Duodenal mucosa (tissue), 2 donors: Measurements from ENCODE around the gene SH3RF3.

Experiments
- H3K27ac ChIP-seq: one replicate; pipeline ENCODE4 v1.7.0; 2013; ENCODE audit warnings: low read depth, low read length
- H3K27me3 ChIP-seq, 2 donors: one replicate each; pipeline ENCODE4 v1.7.0; 2013; ENCODE audit warnings: low read length in 2 of 2, control low read depth in 1 of 2; ENCODE audit not compliant: insufficient read depth in 2 of 2, control insufficient read depth in 1 of 2
- H3K36me3 ChIP-seq, 2 donors: one replicate each; pipeline ENCODE4 v1.7.0; 2013; ENCODE audit warnings: low read length in 2 of 2, control low read depth in 1 of 2; ENCODE audit not compliant: insufficient read depth in 2 of 2, control insufficient read depth in 1 of 2
- H3K4me1 ChIP-seq, 2 donors: one replicate each; pipeline ENCODE4 v1.7.0; 2013; ENCODE audit warnings: low read length in 2 of 2, control low read depth in 1 of 2; ENCODE audit not compliant: insufficient read depth in 2 of 2, control insufficient read depth in 1 of 2
- H3K4me3 ChIP-seq, 2 donors: one replicate each; pipeline ENCODE4 v1.7.0; 2013; ENCODE audit warnings: low read length in 2 of 2, low read depth in 1 of 2
- H3K9ac ChIP-seq, 2 donors: one replicate each; pipeline ENCODE4 v1.7.0; 2013; ENCODE audit warnings: low read length in 2 of 2, low read depth in 1 of 2
- H3K9me3 ChIP-seq, 2 donors: one replicate each; pipeline ENCODE4 v1.7.0; 2013; ENCODE audit warnings: low read length in 2 of 2, control low read depth in 1 of 2; ENCODE audit not compliant: control insufficient read depth in 1 of 2

SH3RF3 gene

DNA sequence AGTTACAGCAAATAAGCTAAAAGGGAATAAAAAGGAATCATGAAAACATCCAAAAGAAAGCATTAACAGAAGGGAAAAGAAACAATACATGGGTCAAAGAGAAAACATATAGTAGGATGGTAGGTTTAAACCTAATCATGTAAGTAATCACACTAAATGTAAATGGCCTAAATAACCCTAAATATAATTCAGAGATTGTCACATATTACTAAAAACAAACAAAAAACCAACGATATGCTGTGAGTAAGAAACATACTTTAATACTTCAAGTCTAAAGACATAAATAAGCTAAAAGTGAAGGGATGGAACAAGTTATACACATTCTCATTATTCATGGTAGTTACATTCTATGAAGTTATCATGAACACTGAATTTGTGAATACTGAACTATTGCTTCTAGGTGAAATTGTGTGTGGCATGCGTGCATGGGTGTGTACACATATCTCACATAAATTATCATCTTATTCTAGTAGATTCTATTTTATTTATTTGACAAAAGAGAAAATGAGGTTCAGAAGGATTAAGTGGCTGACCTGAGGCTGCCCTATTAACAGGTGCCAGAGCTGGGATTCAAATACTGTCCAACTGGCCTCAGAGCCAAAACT is 313.8 kb downstream of the SH3RF3 start:
- Histone ChIP-seq H3K9ac (no peak overlapping the region), H3K36me3 (no peaks in the 10 kb centered on the region), H3K27ac (no peak overlapping the region), H3K9me3 (peaks cover 6 to 12% of the 10 kb centered on the region in 2 donors), H3K4me3 (no peak overlapping the region), H3K27me3 (no peaks in the 10 kb centered on the region), H3K4me1 (no peaks in the 10 kb centered on the region)

DNA sequence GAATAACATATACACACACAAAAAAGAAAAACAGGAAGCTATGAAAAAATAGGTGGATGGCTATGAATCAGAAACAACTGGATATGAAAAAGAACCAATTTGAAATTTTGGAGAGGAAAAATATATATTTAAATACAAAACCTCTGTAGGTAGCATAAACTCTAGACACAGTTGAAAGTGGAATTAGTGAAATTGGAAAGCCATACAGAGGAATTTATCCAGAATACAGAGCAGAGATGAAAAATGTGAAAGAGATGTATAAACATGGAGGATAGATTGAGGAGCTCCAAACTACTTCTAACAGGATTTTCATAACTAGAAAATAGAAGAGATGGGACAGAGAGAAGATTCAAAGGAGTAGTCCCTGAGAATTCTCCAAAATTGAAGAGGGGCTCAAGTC is 315.9 kb downstream of the SH3RF3 start:
- no peak overlapping the region for H3K27ac ChIP-seq
- no peaks in the 10 kb centered on the region for H3K4me1 ChIP-seq
- no peak overlapping the region for H3K4me3 ChIP-seq
- no peaks in the 10 kb centered on the region for H3K27me3 ChIP-seq
- peaks cover 6 to 12% of the 10 kb centered on the region in 2 donors for H3K9me3 ChIP-seq
- H3K36me3 ChIP-seq, result no peaks in the 10 kb centered on the region
- H3K9ac ChIP-seq, result no peak overlapping the region

DNA sequence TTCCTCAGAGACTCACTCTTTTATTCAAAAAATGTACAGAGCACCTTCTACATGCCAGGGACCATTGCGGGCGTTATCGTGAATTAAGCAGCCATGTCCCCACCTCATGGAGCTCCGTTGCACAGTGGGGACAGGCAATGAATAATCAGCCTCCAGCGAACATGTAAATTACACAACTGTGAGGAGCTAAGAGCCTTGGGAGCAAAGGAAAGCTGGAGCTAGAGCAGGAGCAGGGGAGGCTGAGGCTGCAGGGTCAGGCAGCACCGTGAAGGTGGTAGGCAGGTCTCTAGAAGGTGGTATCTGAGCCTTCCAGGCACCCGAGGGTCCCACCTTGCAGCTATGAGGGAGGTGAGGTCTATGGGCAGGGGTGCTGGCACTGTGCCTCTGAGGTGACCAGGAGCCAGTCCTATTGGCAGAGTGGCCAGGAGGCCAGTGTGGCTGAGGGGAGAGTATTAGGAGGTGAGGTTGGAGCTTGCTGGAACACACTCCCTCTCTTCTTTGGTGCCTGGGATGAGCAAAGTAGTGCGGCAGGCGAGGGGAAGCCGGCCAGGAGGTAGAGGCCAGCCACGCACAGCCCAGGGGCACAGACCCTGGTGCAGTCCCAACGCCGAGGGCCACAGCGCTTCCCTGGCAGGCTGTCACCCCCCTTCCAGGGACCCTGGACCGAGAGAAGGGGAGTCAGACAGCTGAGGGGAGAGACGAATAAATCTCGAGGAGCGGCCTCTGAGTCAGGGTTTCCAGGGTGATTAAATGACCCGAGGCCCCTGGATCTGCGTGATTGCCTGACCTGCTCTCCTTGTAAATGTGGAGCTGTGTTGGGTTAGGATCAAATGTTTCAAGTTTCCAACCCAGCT is 317.5 kb downstream of the SH3RF3 start:
- H3K9me3 ChIP-seq, result peaks cover 6 to 10% of the 10 kb centered on the region in 2 donors
- H3K36me3 ChIP-seq, result no peaks in the 10 kb centered on the region
- H3K27me3 ChIP-seq, result no peaks in the 10 kb centered on the region
- no peak overlapping the region for H3K9ac ChIP-seq
- H3K4me1 ChIP-seq, result no peaks in the 10 kb centered on the region
- no peak overlapping the region for H3K4me3 ChIP-seq
- H3K27ac ChIP-seq, result no peak overlapping the region

DNA sequence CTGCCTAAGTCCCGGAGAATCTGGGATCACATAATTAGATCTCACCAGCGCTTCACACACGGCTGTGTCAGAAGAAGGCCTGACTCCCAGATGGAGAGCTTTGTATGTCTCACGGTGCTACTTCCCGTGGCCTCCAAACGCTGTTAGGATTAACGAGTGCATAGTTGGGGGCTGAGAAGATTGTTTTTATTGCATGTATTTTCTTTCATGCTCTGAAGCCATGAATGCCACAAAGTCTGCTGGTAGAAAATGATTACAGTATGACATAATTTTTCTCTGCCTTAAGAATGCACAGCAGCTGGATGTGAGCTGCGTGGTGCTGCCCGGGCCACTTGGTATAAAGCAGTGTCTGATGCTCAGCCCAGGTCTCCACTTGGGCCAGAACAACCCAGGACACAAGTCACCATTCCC is 318.3 kb downstream of the SH3RF3 start:
- no peaks in the 10 kb centered on the region for H3K4me1 ChIP-seq
- H3K9me3 ChIP-seq, result peaks cover 6 to 9% of the 10 kb centered on the region in 2 donors
- no peak overlapping the region for H3K4me3 ChIP-seq
- no peak overlapping the region for H3K27ac ChIP-seq
- H3K9ac ChIP-seq, result no peak overlapping the region
- no peaks in the 10 kb centered on the region for H3K36me3 ChIP-seq
- H3K27me3 ChIP-seq, result no peaks in the 10 kb centered on the region

DNA sequence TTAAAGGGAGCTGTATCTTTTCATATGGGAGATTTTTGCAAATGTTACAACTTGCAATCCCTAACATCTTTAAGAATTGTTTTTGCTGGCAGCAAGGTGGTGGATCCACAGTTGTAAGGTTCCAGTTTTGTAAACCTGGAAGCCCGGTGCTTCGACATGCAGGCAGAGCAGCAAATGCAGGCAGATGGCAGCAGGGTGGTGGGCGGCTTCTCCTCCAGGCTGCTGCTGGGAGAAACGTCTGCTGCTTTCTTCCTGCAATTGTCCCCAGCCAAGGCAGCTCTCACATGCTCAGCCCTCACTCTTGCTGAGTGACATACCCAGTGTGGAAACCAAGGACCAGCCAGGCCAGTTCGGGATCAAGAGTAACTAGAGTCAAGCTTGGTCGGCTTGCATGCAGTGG is 318.8 kb downstream of the SH3RF3 start:
- Histone ChIP-seq H3K9ac (no peak overlapping the region), H3K4me3 (no peak overlapping the region)

DNA sequence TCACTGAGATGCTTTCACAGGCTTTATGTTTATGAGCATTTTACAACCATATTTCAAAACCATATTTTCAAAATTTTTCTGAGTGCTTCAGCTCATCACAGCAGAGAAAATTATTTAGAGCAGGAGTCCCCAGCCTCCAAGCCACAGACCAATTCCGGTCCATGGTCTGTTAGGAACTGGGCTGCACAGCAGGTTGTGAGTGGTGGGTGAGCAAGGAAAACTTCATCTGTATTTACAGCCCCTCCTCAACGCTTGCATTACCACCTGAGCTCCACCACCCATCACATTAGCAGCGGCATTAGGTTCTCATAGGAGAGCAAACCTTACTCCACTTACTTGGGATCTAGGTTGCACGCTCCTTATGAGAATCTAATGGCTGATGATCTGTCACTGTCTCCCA is 319.2 kb downstream of the SH3RF3 start:
- no peaks in the 10 kb centered on the region for H3K36me3 ChIP-seq
- peaks cover under 1% of the 10 kb centered on the region in 2 donors for H3K9me3 ChIP-seq
- no peak overlapping the region for H3K4me3 ChIP-seq
- H3K27me3 ChIP-seq, result no peaks in the 10 kb centered on the region
- no peak overlapping the region for H3K9ac ChIP-seq
- no peaks in the 10 kb centered on the region for H3K4me1 ChIP-seq
- H3K27ac ChIP-seq, result no peak overlapping the region

More for the DNA sequence above, 318.8 kb downstream of the SH3RF3 start:
- Histone ChIP-seq H3K36me3 (no peaks in the 10 kb centered on the region), H3K4me1 (no peaks in the 10 kb centered on the region), H3K27ac (no peak overlapping the region), H3K27me3 (no peaks in the 10 kb centered on the region), H3K9me3 (peaks cover 5% of the 10 kb centered on the region in 2 donors)

DNA sequence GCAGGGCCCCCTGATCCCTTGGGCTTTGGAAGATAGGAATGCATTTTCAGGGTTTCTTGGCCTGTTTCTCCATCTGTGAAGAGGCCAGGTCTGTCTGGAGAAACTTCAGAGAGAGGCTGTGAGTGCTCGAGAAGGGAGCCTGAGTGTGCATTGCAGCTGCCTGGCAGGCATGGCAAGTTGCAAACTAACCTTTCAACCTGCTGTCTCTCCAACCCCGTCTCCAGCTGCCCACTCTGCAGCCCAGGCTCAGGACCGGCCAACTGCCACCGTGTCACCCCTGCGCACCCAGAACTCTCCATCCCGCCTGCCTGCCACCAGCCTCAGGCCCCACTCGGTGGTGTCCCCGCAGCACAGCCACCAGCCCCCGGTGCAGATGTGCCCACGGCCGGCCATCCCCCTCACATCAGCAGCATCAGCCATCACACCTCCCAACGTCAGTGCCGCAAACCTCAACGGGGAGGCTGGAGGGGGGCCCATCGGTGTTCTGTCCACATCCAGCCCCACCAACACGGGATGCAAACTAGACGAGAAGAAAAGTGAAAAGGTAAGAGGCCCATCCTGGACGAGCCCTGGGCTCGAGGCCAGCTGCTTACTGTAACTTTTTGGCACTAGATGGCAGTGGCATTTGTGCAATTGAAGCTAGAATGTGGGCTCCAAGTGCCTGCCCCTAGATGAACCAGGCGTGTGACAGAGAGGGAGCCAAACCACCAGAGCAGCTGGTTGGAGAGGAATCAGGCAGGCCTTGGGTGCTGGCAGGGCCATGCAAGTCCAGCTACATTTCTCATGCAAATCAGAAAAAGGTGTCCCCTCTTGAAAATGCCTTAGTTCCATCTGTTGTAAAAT is 320.2 kb downstream of the SH3RF3 start:
- Histone ChIP-seq H3K27ac (no peak overlapping the region), H3K4me3 (no peak overlapping the region), H3K4me1 (no peaks in the 10 kb centered on the region), H3K9me3 (no peaks in the 10 kb centered on the region), H3K36me3 (no peaks in the 10 kb centered on the region), H3K27me3 (no peaks in the 10 kb centered on the region), H3K9ac (no peak overlapping the region)

DNA sequence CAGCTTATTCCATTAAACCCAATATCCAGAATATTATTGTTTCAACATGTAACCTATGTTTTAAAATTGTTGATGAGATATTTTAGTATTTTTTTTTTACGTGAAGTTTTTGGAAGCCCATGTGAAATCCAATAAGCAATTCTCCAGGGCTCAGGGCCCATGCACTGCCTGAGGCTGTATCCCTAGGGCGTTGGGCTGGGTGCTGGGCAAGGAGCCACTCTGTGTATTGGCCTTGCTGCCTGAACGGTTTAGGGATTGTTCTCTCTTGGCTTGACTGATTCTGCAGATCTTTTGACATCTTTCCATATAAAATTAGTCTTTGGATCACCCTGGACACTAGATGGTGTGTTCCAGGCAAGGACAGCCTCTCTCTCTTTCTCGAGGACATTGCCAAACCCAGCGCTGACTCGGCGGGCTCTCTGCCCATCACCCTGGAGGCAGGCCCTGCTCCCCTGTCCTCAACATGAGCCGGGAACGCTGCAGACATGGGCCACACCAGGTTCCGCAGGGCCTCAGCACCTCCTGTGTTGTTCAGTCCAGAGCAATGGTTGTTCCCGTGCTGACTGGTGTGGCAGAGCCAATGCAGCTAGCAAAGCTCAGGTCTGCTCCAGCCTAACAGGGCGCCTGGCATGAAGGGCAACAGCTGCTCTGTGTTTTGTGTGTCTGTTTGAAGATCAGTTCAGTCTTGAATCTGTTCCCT is 321.7 kb downstream of the SH3RF3 start:
- Histone ChIP-seq H3K27me3 (no peaks in the 10 kb centered on the region), H3K27ac (no peak overlapping the region), H3K36me3 (no peaks in the 10 kb centered on the region), H3K9ac (no peak overlapping the region), H3K4me3 (no peak overlapping the region), H3K9me3 (no peaks in the 10 kb centered on the region), H3K4me1 (no peaks in the 10 kb centered on the region)

DNA sequence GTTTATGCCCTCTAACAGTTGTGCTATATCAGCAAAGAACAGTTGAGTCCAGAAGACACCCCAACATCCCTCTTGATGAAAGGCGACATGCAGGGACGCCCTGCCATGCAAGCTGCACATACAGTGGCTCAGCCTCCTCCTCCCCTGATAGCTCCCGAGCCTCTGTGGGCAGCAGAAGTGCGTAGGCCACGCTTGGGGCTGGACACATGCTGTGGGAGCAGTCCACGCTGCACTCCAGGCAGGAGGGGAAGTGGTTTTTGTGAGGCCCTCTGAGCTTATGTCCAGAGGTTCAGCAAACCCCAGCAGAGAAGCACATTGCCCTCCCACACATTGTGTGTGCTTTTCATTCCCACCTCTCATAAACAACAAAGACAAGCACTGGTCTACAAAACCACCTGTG is 322.7 kb downstream of the SH3RF3 start:
- H3K4me1 ChIP-seq, result no peaks in the 10 kb centered on the region
- no peak overlapping the region for H3K27ac ChIP-seq
- no peaks in the 10 kb centered on the region for H3K27me3 ChIP-seq
- H3K9me3 ChIP-seq, result no peaks in the 10 kb centered on the region
- H3K4me3 ChIP-seq, result no peak overlapping the region
- no peaks in the 10 kb centered on the region for H3K36me3 ChIP-seq
- H3K9ac ChIP-seq, result no peak overlapping the region
